GM12878 (cell line): ENCODE results near the gene GTF2IRD1. TPM values are rescaled to one million over a fixed set of nuclear protein-coding genes. Genes with fewer than 3 reads are reported as not detected.

Source experiments
- ATAC-seq: fragments of 200-7000 bp; cut with Tn5 transposase; 3 replicates; pipeline ENCODE4 v1.9.1; 2020; ENCODE audit warnings: mild to moderate bottlenecking, moderate library complexity
- BruUV-seq: library from RNA; stranded (reverse); fragments of 400-500 nt; replicated peaks from 2 replicates; lab custom pipeline; 2021; lab: Mats Ljungman, UMichigan
- CTCF ChIA-PET: fragments of 300-600 bp; sonication (Branson Sonifier 250); formaldehyde crosslinking; extraction: SDS; loops from one replicate; lab custom pipeline; 2021; ENCODE audit warnings: inconsistent platforms; lab: Yijun Ruan, JAX
- POLR2A ChIA-PET: fragments of 350-600 bp; formaldehyde crosslinking; extraction: SDS; loops from one replicate; lab custom pipeline; 2021; ENCODE audit warnings: inconsistent platforms; lab: Charles Lee
- RAD21 ChIA-PET: fragments of 300-600 bp; sonication (Branson Sonifier 250); formaldehyde crosslinking; loops from one replicate; lab custom pipeline; 2023; ENCODE audit warnings: antibody characterized with exemption; ENCODE audit not compliant: unreplicated experiment; lab: Charles Lee
- SMC1A ChIA-PET: fragments of 300-600 bp; sonication (Branson Sonifier 250); formaldehyde crosslinking; loops from one replicate; lab custom pipeline; 2023; ENCODE audit not compliant: unreplicated experiment, uncharacterized antibody; lab: Charles Lee
- DNase-seq: peaks from one replicate; pipeline ENCODE4 v3.0.0-alpha.2; 2011; ENCODE audit warnings: low read depth, low spot score
- FAIRE-seq: peaks from 3 replicates; lab custom pipeline; 2011; peaks lifted over from hg19 to GRCh38; lab: Jason Lieb, UNC
- H2AFZ ChIP-seq: 2 replicates; pipeline ENCODE4 v1.6.0; 2011; ENCODE audit warnings: low read depth, low read length, control low read depth; ENCODE audit not compliant: control insufficient read depth
- H3K27ac ChIP-seq: 2 replicates; pipeline ENCODE4 v1.5.1; 2011; ENCODE audit warnings: control low read depth; ENCODE audit not compliant: control insufficient read depth, insufficient read depth
- H3K27me3 ChIP-seq, 2 experiments: replicated peaks in 1 of 2; 2 replicates each; pipeline versions ENCODE4 v1.6.0 to v1.6.1; 2011; ENCODE audit warnings: low read length in 1 of 2; ENCODE audit not compliant: control insufficient read depth in 2 of 2, insufficient read depth in 2 of 2
- H3K36me3 ChIP-seq, 2 experiments: 2 replicates each; pipeline ENCODE4 v1.5.1; 2011; ENCODE audit warnings: low read length in 1 of 2; ENCODE audit not compliant: control insufficient read depth in 2 of 2, insufficient read depth in 2 of 2
- H3K4me1 ChIP-seq: 2 replicates; pipeline ENCODE4 v1.6.1; 2011; ENCODE audit warnings: mild to moderate bottlenecking, low read length, moderate library complexity, mixed read lengths; ENCODE audit not compliant: control insufficient read depth, insufficient read depth
- H3K4me2 ChIP-seq: 2 replicates; pipeline ENCODE4 v1.6.0; 2011; ENCODE audit warnings: control low read depth; ENCODE audit not compliant: control insufficient read depth, insufficient read depth
- H3K4me3 ChIP-seq: fragments of 200-600 bp; sonication (generic); 2 replicates; pipeline ENCODE4 v1.5.1; 2016
- H3K79me2 ChIP-seq: 2 replicates; pipeline ENCODE4 v1.6.0; 2011; ENCODE audit warnings: low read length; ENCODE audit not compliant: control insufficient read depth, insufficient read depth
- H3K9ac ChIP-seq: 2 replicates; pipeline ENCODE4 v1.8.0; 2011; ENCODE audit warnings: low read length, control low read depth, mixed read lengths; ENCODE audit not compliant: control insufficient read depth, insufficient read depth
- H3K9me3 ChIP-seq: replicated peaks from 3 replicates; pipeline ENCODE4 v1.5.1; 2011; ENCODE audit warnings: mild to moderate bottlenecking, low read length; ENCODE audit not compliant: control insufficient read depth, insufficient read depth
- H4K20me1 ChIP-seq: 2 replicates; pipeline ENCODE4 v1.6.0; 2011; ENCODE audit not compliant: control insufficient read depth, insufficient read depth
- BCL3 ChIP-seq: IDR thresholded peaks from 2 replicates; pipeline ENCODE4 v1.6.1; 2011; ENCODE audit warnings: borderline replicate concordance, low read depth, mild to moderate bottlenecking, moderate library complexity, low read length; ENCODE audit not compliant: insufficient read depth, poor library complexity, severe bottlenecking
- BHLHE40 ChIP-seq, 2 experiments: fragments of 450-650 bp in 1 of 2; IDR thresholded peaks; 2 replicates each; pipeline ENCODE4 v1.6.1; 2011 to 2017; ENCODE audit warnings: low read depth in 2 of 2, borderline replicate concordance in 1 of 2, improper control_type of control experiment in 1 of 2, low read length in 1 of 2, mild to moderate bottlenecking in 1 of 2
- IKZF2 ChIP-seq, 2 experiments: fragments of 450-650 bp; IDR thresholded peaks; 2 replicates each; pipeline ENCODE4 v1.6.1; 2017; ENCODE audit warnings: mild to moderate bottlenecking in 2 of 2, moderate library complexity in 2 of 2
- NR2F1 ChIP-seq: fragments of 450-650 bp; conservative IDR thresholded peaks from 2 replicates; pipeline ENCODE4 v1.6.1; 2017; ENCODE audit warnings: mild to moderate bottlenecking
- SMAD1 ChIP-seq: fragments of 450-650 bp; IDR thresholded peaks from 2 replicates; pipeline ENCODE4 v1.6.1; 2018; ENCODE audit warnings: mild to moderate bottlenecking, low read depth; ENCODE audit not compliant: partially characterized antibody
- SREBF2 ChIP-seq: IDR thresholded peaks from 2 replicates; pipeline ENCODE4 v1.6.1; 2012; ENCODE audit warnings: mild to moderate bottlenecking, low read length
- STAT3 ChIP-seq: IDR thresholded peaks from 2 replicates; pipeline ENCODE4 v1.6.1; 2011; ENCODE audit warnings: low read depth, low read length, improper control_type of control experiment
- WGBS: methylation state at CpG from one replicate; pipeline ENCODE4 v1.1.6; 2016; ENCODE audit warnings: low lambda C conversion rate; ENCODE audit not compliant: insufficient replicate concordance, insufficient coverage; ENCODE audit errors: missing lambda C conversion rate; 5-methylcytosine and 5-hydroxymethylcytosine counted together
- in situ Hi-C: fragments of 300-500 bp; cut with MboI; formaldehyde crosslinking; loops from 9 replicates; pipeline ENCODE4 v1.14.3; 2018; ENCODE audit warnings: mixed read lengths
- intact Hi-C: fragments of 100-400 bp; cut with micrococcal nuclease; formaldehyde crosslinking; loops from one replicate; pipeline ENCODE4 v1.14.2; 2022; ENCODE audit not compliant: unreplicated experiment
- polyA plus RNA-seq, 11 experiments: library from polyadenylated mRNA; depleted of rRNA in 4 of 11; unstranded in 6 of 11; stranded (reverse) in 5 of 11; fragments of >200 nt; fragmentation: Nextera tagmentation in 4 of 11; fragmentation: Illumina TruSeq in 1 of 11; extraction: Ambion mirVana in 4 of 11; extraction: Trizol in 1 of 11; gene quantifications; 1 replicate in 1 of 11; 2 replicates in 10 of 11; pipeline versions ENCODE4 v1.2.1 to v1.2.3, GENCODE V29; 2011 to 2016; ENCODE audit warnings: inconsistent platforms in 2 of 11, missing spikeins in 2 of 11, low read depth in 1 of 11
- total RNA-seq, 4 experiments: library from RNA; depleted of rRNA in 3 of 4; stranded (reverse); fragments of >200 nt in 3 of 4; fragmentation: Illumina TruSeq in 1 of 4; extraction: Trizol in 1 of 4; gene quantifications; 2 replicates each; pipeline versions ENCODE4 v1.2.1 to v1.2.3, GENCODE V29; 2013 to 2021
- TF ChIP-seq, protein P1 (sequence below): fragments of 450-650 bp; IDR thresholded peaks from 2 replicates; pipeline ENCODE4 v1.6.1; 2014; ENCODE audit warnings: mild to moderate bottlenecking

GTF2IRD1 gene
- total and polyA plus RNA-seq, 10 of the 15 experiments (the other 5 are each of a cell fraction or from before 2014, with no cell fraction given), result 0.48 to 3.0 (median 1.3) TPM

GRCh38 chr7:74481458-74482196 lies 27.9 kb downstream of the GTF2IRD1 start:
- POLR2A ChIA-PET, result no interaction called here
- no TSS peak for BruUV-seq

DNA sequence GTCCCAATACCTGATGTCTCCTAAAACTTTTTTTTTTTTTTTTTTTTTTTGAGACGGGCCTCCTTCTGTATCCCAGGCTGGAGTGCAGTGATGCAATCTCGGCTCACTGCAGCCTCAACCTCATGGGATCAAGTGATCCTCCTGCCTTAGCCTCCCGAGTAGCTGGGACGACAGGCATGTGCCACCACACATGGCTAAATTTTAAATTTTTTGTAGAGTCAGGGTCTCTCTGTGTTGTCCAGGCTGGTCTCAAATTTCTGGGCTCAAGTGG lies 28.4 kb downstream of the GTF2IRD1 start:
- Histone ChIP-seq H3K4me3 (no peak overlapping the region), H3K9ac (no peak overlapping the region), H3K4me1 (no peaks in the 10 kb centered on the region), H4K20me1 (no peaks in the 10 kb centered on the region), H3K27ac (no peak overlapping the region), H2AFZ (no peak overlapping the region), H3K27me3 (peaks cover 0 to 3% of the 10 kb centered on the region in 2 experiments; a peak in 3 of 4 replicates), H3K4me2 (no peak overlapping the region), H3K36me3 (no peaks in the 10 kb centered on the region), H3K79me2 (no peaks in the 10 kb centered on the region), H3K9me3 (no peaks in the 10 kb centered on the region)
- BruUV-seq, result no TSS peak
- WGBS, result 43% methylated on average over 3 of the region's 4 CpGs
- DNase-seq, result no peak
- ATAC-seq, result no peak
- CTCF ChIA-PET, result no interaction called here
- SMC1A ChIA-PET, result no interaction called here
- in situ Hi-C loops, result no loop called here
- intact Hi-C loops, result no loop called here
- FAIRE-seq, result no peak
- RAD21 ChIA-PET, result no interaction called here
- POLR2A ChIA-PET, result no interaction called here
- TF ChIP-seq NR2F1 (no peak), BHLHE40 (IDR thresholded peaks at IDR 0.05; ENCODE audit: borderline replicate concordance in 1 of 2, low read depth in 2 of 2, low read length in 1 of 2) (no peak), SMAD1 (no peak), STAT3 (no peak), BCL3 (no peak)
- TF ChIP-seq, protein P1, sequence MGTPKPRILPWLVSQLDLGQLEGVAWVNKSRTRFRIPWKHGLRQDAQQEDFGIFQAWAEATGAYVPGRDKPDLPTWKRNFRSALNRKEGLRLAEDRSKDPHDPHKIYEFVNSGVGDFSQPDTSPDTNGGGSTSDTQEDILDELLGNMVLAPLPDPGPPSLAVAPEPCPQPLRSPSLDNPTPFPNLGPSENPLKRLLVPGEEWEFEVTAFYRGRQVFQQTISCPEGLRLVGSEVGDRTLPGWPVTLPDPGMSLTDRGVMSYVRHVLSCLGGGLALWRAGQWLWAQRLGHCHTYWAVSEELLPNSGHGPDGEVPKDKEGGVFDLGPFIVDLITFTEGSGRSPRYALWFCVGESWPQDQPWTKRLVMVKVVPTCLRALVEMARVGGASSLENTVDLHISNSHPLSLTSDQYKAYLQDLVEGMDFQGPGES, result no peak

More at GRCh38 chr7:74481458-74482196, 27.9 kb downstream of the GTF2IRD1 start:
- H3K36me3 ChIP-seq, result no peaks in the 10 kb centered on the region
- no peak for TF ChIP-seq SREBF2
- TF ChIP-seq IKZF2 (IDR thresholded peaks at IDR 0.05), result no peak
- intact Hi-C loops, result no loop called here
- H4K20me1 ChIP-seq, result no peaks in the 10 kb centered on the region
- no peaks in the 10 kb centered on the region for H3K4me1 ChIP-seq
- CTCF ChIA-PET, result no interaction called here
- H3K4me3 ChIP-seq, result no peak overlapping the region
- RAD21 ChIA-PET, result no interaction called here
- no peaks in the 10 kb centered on the region for H3K79me2 ChIP-seq
- FAIRE-seq (no peak), ATAC-seq (no peak), DNase-seq (no peak)
- in situ Hi-C loops, result no loop called here
- H3K4me2 ChIP-seq, result no peak overlapping the region
- SMC1A ChIA-PET, result no interaction called here
- 22% methylated on average over 8 of the region's 8 CpGs for WGBS
- H3K9ac ChIP-seq, result no peak overlapping the region
- no peak overlapping the region for H3K27ac ChIP-seq
- H3K9me3 ChIP-seq, result no peaks in the 10 kb centered on the region
- H3K27me3 ChIP-seq, result peaks cover 0 to 3% of the 10 kb centered on the region in 2 experiments; a peak in 3 of 4 replicates
- H2AFZ ChIP-seq, result no peak overlapping the region
